C4-2B (cell line): Measurements from ENCODE around the gene FSIP1.

ENCODE experiments used
- H3K27ac ChIP-seq: fragments of 450-650 bp; 2 replicates; pipeline ENCODE4 v1.5.1; 2017
- ZFX ChIP-seq: fragments of 450-650 bp; IDR thresholded peaks from 2 replicates; pipeline ENCODE4 v1.6.1; 2017
- TF ChIP-seq, protein P1 (sequence below): fragments of 450-650 bp; conservative IDR thresholded peaks from 2 replicates; pipeline ENCODE4 v1.5.1; 2017; ENCODE audit warnings: mild to moderate bottlenecking

FSIP1 gene

DNA sequence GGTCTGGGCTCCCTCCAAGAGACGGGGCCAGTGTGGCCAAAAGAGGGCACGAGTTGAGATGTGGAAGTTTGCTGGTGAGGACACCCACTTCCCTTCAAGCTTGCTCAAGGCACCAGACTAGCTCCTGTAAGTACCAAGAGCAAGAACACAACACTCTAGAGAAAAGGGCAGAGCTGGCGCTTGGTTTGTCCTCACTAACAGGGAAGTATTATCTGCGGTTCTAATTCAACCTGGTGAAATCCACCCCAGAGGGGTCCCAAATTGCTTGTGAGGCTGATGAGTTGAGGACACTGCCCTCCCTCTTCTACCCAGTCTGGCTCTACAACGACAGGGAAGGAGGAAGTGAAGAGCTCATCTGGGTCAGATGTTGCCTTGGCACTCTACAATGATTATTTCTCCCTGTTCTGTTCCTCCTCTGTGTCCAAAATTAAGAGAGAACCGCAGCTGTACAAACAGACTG lies 16.9 kb upstream of the FSIP1 start:
- H3K27ac ChIP-seq = no peak overlapping the region
- TF ChIP-seq ZFX = no peak
- TF ChIP-seq, protein P1, sequence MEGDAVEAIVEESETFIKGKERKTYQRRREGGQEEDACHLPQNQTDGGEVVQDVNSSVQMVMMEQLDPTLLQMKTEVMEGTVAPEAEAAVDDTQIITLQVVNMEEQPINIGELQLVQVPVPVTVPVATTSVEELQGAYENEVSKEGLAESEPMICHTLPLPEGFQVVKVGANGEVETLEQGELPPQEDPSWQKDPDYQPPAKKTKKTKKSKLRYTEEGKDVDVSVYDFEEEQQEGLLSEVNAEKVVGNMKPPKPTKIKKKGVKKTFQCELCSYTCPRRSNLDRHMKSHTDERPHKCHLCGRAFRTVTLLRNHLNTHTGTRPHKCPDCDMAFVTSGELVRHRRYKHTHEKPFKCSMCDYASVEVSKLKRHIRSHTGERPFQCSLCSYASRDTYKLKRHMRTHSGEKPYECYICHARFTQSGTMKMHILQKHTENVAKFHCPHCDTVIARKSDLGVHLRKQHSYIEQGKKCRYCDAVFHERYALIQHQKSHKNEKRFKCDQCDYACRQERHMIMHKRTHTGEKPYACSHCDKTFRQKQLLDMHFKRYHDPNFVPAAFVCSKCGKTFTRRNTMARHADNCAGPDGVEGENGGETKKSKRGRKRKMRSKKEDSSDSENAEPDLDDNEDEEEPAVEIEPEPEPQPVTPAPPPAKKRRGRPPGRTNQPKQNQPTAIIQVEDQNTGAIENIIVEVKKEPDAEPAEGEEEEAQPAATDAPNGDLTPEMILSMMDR = no peak

DNA sequence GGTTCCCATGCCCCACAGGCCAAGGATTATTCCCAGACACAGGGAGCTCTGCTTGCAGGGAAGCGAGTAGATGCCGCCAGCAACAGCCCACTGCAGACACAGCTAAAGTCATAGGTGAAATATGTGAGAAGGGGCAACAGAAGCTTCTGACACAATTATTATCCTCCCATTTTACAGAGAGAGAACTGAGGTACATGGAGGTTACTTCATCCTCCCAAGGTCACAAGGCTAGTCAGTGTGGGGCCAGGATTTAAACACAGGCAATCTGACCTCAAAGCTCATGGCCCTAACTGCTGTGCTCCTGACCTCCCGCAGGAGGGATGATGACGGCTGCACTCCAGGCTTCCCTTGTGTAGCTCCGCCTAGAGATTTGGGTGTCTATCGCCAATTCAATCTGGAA lies 15.7 kb upstream of the FSIP1 start:
- TF ChIP-seq, protein P1 = no peak
- no peak for TF ChIP-seq ZFX

DNA sequence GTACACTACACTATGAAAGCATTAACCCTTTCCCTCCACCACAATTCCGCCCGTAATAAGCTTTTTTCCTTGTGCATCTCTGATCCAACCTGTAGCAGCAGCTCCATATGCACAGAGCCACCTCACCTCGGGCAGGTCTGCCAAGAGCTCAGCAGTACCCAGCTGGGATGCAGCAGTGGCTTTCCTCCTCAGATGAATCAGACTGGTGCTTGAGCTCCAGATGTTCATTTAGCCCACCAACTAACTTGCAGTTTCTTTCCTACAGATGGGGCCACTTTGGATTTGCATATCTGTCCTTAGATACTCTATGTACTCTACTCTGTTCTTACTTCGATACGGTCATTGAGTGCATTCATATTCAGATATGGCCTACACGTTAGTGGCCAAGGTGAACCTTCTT lies 14.8 kb upstream of the FSIP1 start:
- TF ChIP-seq, protein P1 = no peak
- TF ChIP-seq ZFX = no peak

More for the DNA sequence above, 15.7 kb upstream of the FSIP1 start:
- no peak overlapping the region for H3K27ac ChIP-seq

DNA sequence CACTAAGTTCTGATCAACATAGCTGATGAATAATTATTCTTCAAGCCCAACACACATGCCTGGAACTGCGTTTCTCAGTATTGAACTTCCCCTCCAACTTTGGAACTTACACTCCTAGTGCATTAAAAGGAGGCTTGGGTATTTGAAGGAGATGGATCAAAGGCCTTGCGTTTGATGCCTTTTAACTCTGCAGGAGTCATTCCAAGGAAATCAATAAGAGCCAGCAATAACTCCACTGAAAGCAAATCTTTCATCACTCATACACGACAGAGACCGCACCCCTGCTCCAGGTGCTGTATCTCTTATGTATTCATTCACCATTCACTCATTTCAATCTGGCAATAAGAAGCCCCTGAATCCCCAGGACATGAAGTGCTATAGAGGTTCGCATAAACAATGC lies 14.0 kb upstream of the FSIP1 start:
- no peak for TF ChIP-seq ZFX
- TF ChIP-seq, protein P1 = no peak
- H3K27ac ChIP-seq = no peak overlapping the region

More for the DNA sequence above, 14.8 kb upstream of the FSIP1 start:
- no peak overlapping the region for H3K27ac ChIP-seq

DNA sequence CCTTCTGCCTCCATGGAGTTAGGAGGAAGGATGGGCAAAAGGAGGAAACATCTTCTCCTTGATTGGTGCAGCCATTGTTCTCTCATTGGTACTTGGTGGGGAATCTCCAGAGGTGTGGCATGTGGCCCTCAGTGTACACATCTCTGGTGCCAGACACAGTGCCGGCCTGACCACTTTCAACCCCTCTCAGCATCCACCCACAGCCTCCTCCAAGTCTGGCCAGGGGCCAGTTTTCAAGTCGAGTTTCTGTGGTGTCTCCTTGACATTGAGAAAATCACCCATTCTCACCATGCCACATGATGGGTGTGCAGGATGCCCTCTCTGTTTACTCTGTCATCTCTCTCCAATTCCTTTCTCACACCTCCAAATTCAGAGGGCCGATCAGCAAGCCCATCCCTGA lies 12.8 kb upstream of the FSIP1 start:
- no peak overlapping the region for H3K27ac ChIP-seq
- TF ChIP-seq ZFX = no peak
- TF ChIP-seq, protein P1 = no peak

DNA sequence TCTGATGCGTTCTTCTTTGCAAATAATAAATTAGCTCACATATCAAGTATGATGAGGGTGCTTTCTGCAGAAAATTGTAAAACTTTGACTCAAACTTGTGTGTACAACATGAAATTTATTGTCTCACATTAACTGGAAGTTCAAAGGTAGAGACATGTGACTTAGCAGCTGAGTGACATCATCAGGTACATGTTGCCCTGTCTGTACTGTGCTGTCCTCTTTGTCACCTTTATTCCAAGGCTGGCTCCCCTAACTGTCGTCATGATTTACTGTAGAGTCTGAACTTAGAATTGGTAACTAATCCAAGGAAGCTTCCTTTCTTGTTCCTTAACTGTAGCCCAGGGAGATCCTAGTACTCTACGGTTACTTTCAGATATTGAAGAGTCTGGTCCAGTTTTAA lies 12.3 kb upstream of the FSIP1 start:
- no peak for TF ChIP-seq ZFX
- TF ChIP-seq, protein P1 = no peak

DNA sequence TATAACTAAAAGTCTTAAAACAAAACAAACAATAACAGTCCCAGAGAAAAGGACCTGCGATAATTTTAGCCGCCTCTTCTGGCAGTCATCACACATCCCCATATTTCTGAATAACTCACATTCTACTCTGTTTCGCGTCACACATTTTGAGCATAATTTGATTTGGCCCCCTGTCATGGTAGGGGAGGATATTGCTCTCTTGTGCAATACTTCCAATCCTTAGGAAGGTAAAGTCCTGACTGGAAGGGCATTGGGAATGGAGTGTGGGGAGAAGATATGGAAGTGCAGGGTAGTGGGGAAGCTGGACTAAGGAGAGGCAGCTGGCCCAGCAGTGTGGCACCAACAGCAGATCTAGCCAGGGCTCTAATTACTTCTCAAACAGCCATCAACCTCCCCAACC lies 11.3 kb upstream of the FSIP1 start:
- TF ChIP-seq, protein P1 = no peak
- no peak for TF ChIP-seq ZFX
- no peak overlapping the region for H3K27ac ChIP-seq

More for the DNA sequence above, 12.3 kb upstream of the FSIP1 start:
- H3K27ac ChIP-seq = no peak overlapping the region
